GM20000 (cell line): ENCODE results near the gene CD36.

Experiments used
- DNase-seq: peaks from one replicate; pipeline ENCODE4 v3.0.0; 2012; ENCODE audit warnings: low spot score
- CTCF ChIP-seq: IDR thresholded peaks from 2 replicates; pipeline ENCODE4 v1.5.1; 2012; ENCODE audit warnings: mild to moderate bottlenecking, control low read depth; ENCODE audit errors: extremely low read depth, missing control alignments

CD36 gene

GRCh38 chr7:80634505-80634904, 3.9 kb upstream of the CD36 start:
- no peak for TF ChIP-seq CTCF
- DNase-seq, result no peak

- no peak for TF ChIP-seq CTCF
- no peak for DNase-seq
Measured at GRCh38 chr7:80635533-80635932, 2.9 kb upstream of the CD36 start.

- TF ChIP-seq CTCF, result no peak
Measured at GRCh38 chr7:80635998-80636397, 2.4 kb upstream of the CD36 start.

GRCh38 chr7:80636709-80637108, 1.7 kb upstream of the CD36 start:
- TF ChIP-seq CTCF, result no peak
- DNase-seq, result no peak

More at GRCh38 chr7:80635998-80636397, 2.4 kb upstream of the CD36 start:
- DNase-seq, result no peak

GRCh38 chr7:80637454-80637853, 988 bp upstream of the CD36 start:
- no peak for TF ChIP-seq CTCF
- no peak for DNase-seq

GRCh38 chr7:80639011-80639410, 569 bp downstream of the CD36 start:
- TF ChIP-seq CTCF, result no peak
- DNase-seq, result no peak

GRCh38 chr7:80640846-80641245, 2.4 kb downstream of the CD36 start:
- DNase-seq, result no peak
- no peak for TF ChIP-seq CTCF
